Hepatocyte (in vitro differentiated cells): ENCODE measurements around the gene TEX51.

Source experiments
- CTCF ChIP-seq: fragments of 200-600 bp; sonication (generic); IDR thresholded peaks from 2 replicates; pipeline ENCODE4 v1.5.1; 2016; ENCODE audit warnings: antibody characterized with exemption, mild to moderate bottlenecking; ENCODE audit not compliant: poor library complexity
- EZH2 ChIP-seq: fragments of 200-600 bp; sonication (generic); IDR thresholded peaks from 2 replicates; pipeline ENCODE4 v1.6.1; 2016; ENCODE audit warnings: antibody characterized with exemption, mild to moderate bottlenecking, borderline replicate concordance
- EZH2phosphoT487 ChIP-seq: fragments of 200-600 bp; sonication (generic); IDR thresholded peaks from one replicate; pipeline ENCODE4 v1.6.1; 2018; ENCODE audit warnings: antibody characterized with exemption, mild to moderate bottlenecking, low read depth, moderate library complexity; ENCODE audit not compliant: unreplicated experiment, severe bottlenecking

- TF ChIP-seq EZH2phosphoT487 (no peak), CTCF (no peak), EZH2 (no peak)
Observed at GRCh38 chr2:126943612-126944348, 45.1 kb downstream of the TEX51 start.
